Tibial artery (tissue), 4 donors: Measurements from ENCODE around the gene TLR7.

ENCODE experiments used
- DNase-seq, 2 donors: peaks; one replicate each; pipeline ENCODE4 v3.0.0-alpha.2; 2019
- H3K27ac ChIP-seq, 2 donors: fragments of 200-600 bp; sonication (generic) in 1 of 2; 1 replicate in 1 of 2; 2 replicates in 1 of 2; pipeline ENCODE4 v1.5.1; 2018 to 2019; ENCODE audit warnings: mild to moderate bottlenecking in 1 of 2
- H3K27me3 ChIP-seq, 2 donors: fragments of 200-600 bp; sonication (generic) in 1 of 2; one replicate each; pipeline versions ENCODE4 v1.5.1 to v1.6.0; 2016 to 2019
- H3K36me3 ChIP-seq, 3 donors: fragments of 200-600 bp; sonication (generic) in 2 of 3; one replicate each; pipeline ENCODE4 v1.5.1; 2016 to 2019; ENCODE audit warnings: mild to moderate bottlenecking in 2 of 3
- H3K4me1 ChIP-seq, 4 donors: fragments of 200-600 bp; sonication (generic) in 2 of 4; 1 replicate in 3 of 4; 2 replicates in 1 of 4; pipeline ENCODE4 v1.5.1; 2016 to 2019
- H3K4me3 ChIP-seq, 2 donors: fragments of 200-600 bp; sonication (generic) in 1 of 2; 1 replicate in 1 of 2; 2 replicates in 1 of 2; pipeline ENCODE4 v1.5.1; 2018 to 2019; ENCODE audit warnings: mild to moderate bottlenecking in 2 of 2
- H3K9me3 ChIP-seq, 3 donors: fragments of 200-600 bp; sonication (generic) in 1 of 3; one replicate each; pipeline ENCODE4 v1.5.1; 2016 to 2019
- CTCF ChIP-seq, 2 experiments: fragments of 200-600 bp in 1 of 2; fragments of 450-650 bp in 1 of 2; IDR thresholded peaks; one replicate each; pipeline ENCODE4 v1.5.1; 2017 to 2019; ENCODE audit warnings: antibody characterized with exemption in 2 of 2, mild to moderate bottlenecking in 1 of 2, moderate library complexity in 1 of 2
- intact Hi-C: fragments of 100-400 bp; cut with DNase I; formaldehyde crosslinking; loops from one replicate; pipeline ENCODE4 v1.15.0; 2023; ENCODE audit warnings: low total_unique reads

Gene TLR7

GRCh38 chrX:12895866-12896265 lies 29.0 kb downstream of the TLR7 start:
- no peaks in the 10 kb centered on the region for H3K4me1 ChIP-seq
- no peaks in the 10 kb centered on the region for H3K27me3 ChIP-seq
- H3K4me3 ChIP-seq = no peak overlapping the region
- intact Hi-C loops = no loop called here
- DNase-seq = no peak
- H3K27ac ChIP-seq = no peak overlapping the region
- no peaks in the 10 kb centered on the region for H3K9me3 ChIP-seq
- no peak for TF ChIP-seq CTCF (IDR thresholded peaks at IDR 0.05)
- H3K36me3 ChIP-seq = no peaks in the 10 kb centered on the region

DNA sequence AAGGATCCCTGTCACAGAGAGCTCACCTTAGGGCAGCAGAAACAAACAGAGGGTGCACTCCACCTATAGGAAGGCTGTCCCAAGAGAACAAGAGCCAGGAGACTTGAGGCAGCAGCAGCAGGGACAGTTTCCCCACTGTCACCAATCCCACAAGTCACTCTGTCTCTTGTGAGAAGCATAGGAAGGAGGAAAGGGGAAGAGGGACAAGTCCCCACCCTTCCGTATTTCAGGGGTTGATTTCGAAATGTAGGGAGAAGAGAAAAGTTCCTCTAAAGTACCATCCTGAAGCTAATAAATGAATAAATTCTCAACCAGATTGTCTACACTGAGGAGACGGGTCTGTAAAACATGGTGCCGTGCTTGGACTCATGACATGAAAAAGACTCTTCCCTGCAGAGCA lies 30.1 kb downstream of the TLR7 start:
- intact Hi-C loops = no loop called here
- DNase-seq = no peak
- H3K4me1 ChIP-seq = no peaks in the 10 kb centered on the region
- H3K9me3 ChIP-seq = no peaks in the 10 kb centered on the region
- no peaks in the 10 kb centered on the region for H3K36me3 ChIP-seq
- no peak for TF ChIP-seq CTCF (IDR thresholded peaks at IDR 0.05)
- no peak overlapping the region for H3K4me3 ChIP-seq
- no peak overlapping the region for H3K27ac ChIP-seq
- no peaks in the 10 kb centered on the region for H3K27me3 ChIP-seq

DNA sequence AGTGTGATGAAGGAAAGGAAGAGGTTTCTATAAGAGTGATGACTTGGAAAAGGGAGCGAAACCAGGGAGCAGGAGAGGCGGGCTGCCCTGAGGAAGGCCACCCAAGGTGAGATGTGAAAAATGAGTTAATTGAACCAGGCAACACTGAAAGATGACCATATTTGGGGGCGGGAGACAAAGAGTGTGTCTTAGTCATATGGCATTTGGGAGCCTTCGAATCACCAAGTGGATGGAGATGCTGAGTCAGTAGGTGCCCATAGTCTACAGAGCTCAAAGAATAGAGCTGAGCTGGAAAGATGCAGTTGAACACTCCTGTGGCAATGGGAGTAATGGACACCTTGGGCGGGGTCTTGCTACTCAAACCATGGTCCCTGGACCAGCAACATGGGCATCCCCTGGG lies 31.2 kb downstream of the TLR7 start:
- H3K4me1 ChIP-seq = no peaks in the 10 kb centered on the region
- no peak for TF ChIP-seq CTCF (IDR thresholded peaks at IDR 0.05)
- H3K27ac ChIP-seq = no peak overlapping the region
- DNase-seq = no peak
- H3K36me3 ChIP-seq = no peaks in the 10 kb centered on the region
- intact Hi-C loops = no loop called here
- H3K9me3 ChIP-seq = no peaks in the 10 kb centered on the region
- H3K27me3 ChIP-seq = no peaks in the 10 kb centered on the region
- H3K4me3 ChIP-seq = no peak overlapping the region

- no peak for TF ChIP-seq CTCF (IDR thresholded peaks at IDR 0.05)
- H3K27me3 ChIP-seq = no peaks in the 10 kb centered on the region
- no peak overlapping the region for H3K27ac ChIP-seq
- H3K36me3 ChIP-seq = no peaks in the 10 kb centered on the region
- intact Hi-C loops = no loop called here
- no peaks in the 10 kb centered on the region for H3K9me3 ChIP-seq
- no peak for DNase-seq
- no peak overlapping the region for H3K4me3 ChIP-seq
- no peaks in the 10 kb centered on the region for H3K4me1 ChIP-seq
These were observed 32.6 kb downstream of the TLR7 start for GRCh38 chrX:12899506-12899905.

DNA sequence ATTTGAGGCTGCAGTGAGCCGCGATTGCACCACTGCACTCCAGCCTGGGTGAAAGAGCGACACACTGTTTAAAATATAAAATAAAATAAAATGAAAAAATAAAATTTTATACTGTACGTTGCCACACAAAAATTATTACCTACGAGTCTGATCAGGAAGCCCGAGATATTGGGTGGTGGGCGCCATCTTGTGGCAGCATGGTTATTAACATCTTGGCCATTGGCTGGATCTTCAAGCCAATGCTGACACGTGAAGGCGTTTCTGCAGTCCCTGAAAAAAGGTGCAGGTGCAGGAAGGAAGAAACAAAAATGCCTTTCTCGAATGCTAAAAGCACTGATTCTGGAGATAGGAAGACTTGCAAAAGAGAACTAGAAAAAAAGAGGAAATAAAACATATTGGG lies 34.6 kb downstream of the TLR7 start:
- peak in 1 of 2 donors; percentile 29 for DNase-seq
- no peaks in the 10 kb centered on the region for H3K4me1 ChIP-seq
- H3K36me3 ChIP-seq = no peaks in the 10 kb centered on the region
- intact Hi-C loops = no loop called here
- H3K27me3 ChIP-seq = no peaks in the 10 kb centered on the region
- TF ChIP-seq CTCF (IDR thresholded peaks at IDR 0.05) = peak; percentile 40 to 58
- no peak overlapping the region for H3K27ac ChIP-seq
- H3K4me3 ChIP-seq = no peak overlapping the region
- H3K9me3 ChIP-seq = no peaks in the 10 kb centered on the region

DNA sequence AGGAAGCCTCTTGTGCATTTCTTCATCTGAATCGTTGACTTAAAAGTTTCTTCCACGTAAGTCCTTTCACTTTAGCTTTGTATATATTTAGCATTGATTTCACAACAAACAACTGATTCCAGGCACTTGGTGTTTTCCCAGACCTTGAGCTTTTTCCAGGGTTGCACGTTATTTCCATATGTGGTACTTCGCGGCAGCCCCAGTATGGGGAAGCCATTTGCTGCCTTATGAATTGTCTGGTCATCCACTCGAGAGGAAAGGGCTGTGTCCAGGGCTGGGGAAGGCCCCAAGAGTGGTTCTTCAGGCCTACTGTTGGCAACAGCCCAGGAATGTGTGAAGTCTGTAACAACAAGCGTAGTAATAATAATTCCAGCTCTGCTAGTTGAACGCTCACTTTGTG lies 36.8 kb downstream of the TLR7 start:
- Histone ChIP-seq H3K27me3 (no peaks in the 10 kb centered on the region), H3K4me1 (no peaks in the 10 kb centered on the region), H3K4me3 (no peak overlapping the region), H3K9me3 (no peaks in the 10 kb centered on the region), H3K36me3 (no peaks in the 10 kb centered on the region), H3K27ac (no peak overlapping the region)
- TF ChIP-seq CTCF (IDR thresholded peaks at IDR 0.05) = no peak
- no peak for DNase-seq
- intact Hi-C loops = no loop called here
